SKM-1 (cell line): ENCODE measurements around the gene SMIM44.

Source experiments
- DNase-seq: peaks from one replicate; lab custom pipeline; 2025; ENCODE audit not compliant: unreplicated experiment; lab: John Stamatoyannopoulos, UW

The SMIM44 gene

GRCh38 chr19:3478409-3479176 is 4.6 kb downstream of the SMIM44 start:
- DNase-seq, result no peak

GRCh38 chr19:3477951-3478350 is 5.3 kb downstream of the SMIM44 start:
- DNase-seq, result no peak

GRCh38 chr19:3477506-3477905 is 5.7 kb downstream of the SMIM44 start:
- no peak for DNase-seq

- no peak for DNase-seq
Measured at GRCh38 chr19:3476830-3477229, 6.4 kb downstream of the SMIM44 start.

- DNase-seq, result no peak
Measured at GRCh38 chr19:3475449-3475848, 7.8 kb downstream of the SMIM44 start.

- no peak for DNase-seq
Measured at GRCh38 chr19:3474614-3475013, 8.6 kb downstream of the SMIM44 start.

- no peak for DNase-seq
Measured at GRCh38 chr19:3474010-3474409, 9.2 kb downstream of the SMIM44 start.

GRCh38 chr19:3471954-3472655 is 11.1 kb downstream of the SMIM44 start:
- DNase-seq, result no peak

GRCh38 chr19:3470500-3471128 is 12.6 kb downstream of the SMIM44 start:
- DNase-seq, result no peak

- DNase-seq, result no peak
Measured at GRCh38 chr19:3469638-3470499, 13.4 kb downstream of the SMIM44 start.

- DNase-seq, result no peak
Measured at GRCh38 chr19:3468211-3468610, 15.0 kb downstream of the SMIM44 start.

- DNase-seq, result no peak
Measured at GRCh38 chr19:3467437-3468198, 15.6 kb downstream of the SMIM44 start.

- no peak for DNase-seq
Measured at GRCh38 chr19:3466635-3467034, 16.6 kb downstream of the SMIM44 start.

GRCh38 chr19:3465552-3465951 is 17.7 kb downstream of the SMIM44 start:
- DNase-seq, result no peak

GRCh38 chr19:3464587-3465235 is 18.5 kb downstream of the SMIM44 start:
- no peak for DNase-seq

- no peak for DNase-seq
Measured at GRCh38 chr19:3463714-3464586, 19.3 kb downstream of the SMIM44 start.

GRCh38 chr19:3462991-3463713 is 20.1 kb downstream of the SMIM44 start:
- DNase-seq, result no peak

- no peak for DNase-seq
Measured at GRCh38 chr19:3459965-3460582, 23.2 kb downstream of the SMIM44 start.
